Body of pancreas (tissue), 4 donors: ENCODE data around the gene LNPEP.

Experiments used
- CTCF ChIP-seq, 7 experiments: fragments of 450-650 bp in 4 of 7; fragments of 200-600 bp in 3 of 7; sonication (generic) in 3 of 7; IDR thresholded peaks; one replicate each; pipeline ENCODE4 v1.5.1; 2016 to 2019; ENCODE audit warnings: antibody characterized with exemption in 7 of 7
- POLR2A ChIP-seq, 3 donors: fragments of 450-650 bp; IDR thresholded peaks; one replicate each; pipeline ENCODE4 v1.6.1; 2016; ENCODE audit warnings: antibody characterized with exemption in 3 of 3, mild to moderate bottlenecking in 2 of 3

GRCh38 chr5:97076098-97076497, 140.2 kb downstream of the LNPEP start:
- TF ChIP-seq CTCF (IDR thresholded peaks at IDR 0.05) (no peak), POLR2A (IDR thresholded peaks at IDR 0.05) (no peak)
